Keratinocyte (primary cell): ENCODE data around the gene TPM2. TPM values are rescaled to one million over a fixed set of nuclear protein-coding genes. Genes with fewer than 3 reads are reported as not detected.

Experiments
- DNase-seq: peaks from one replicate; pipeline ENCODE4 v3.0.0-alpha.2; 2011; ENCODE audit warnings: low read depth, missing footprints, low spot score
- FAIRE-seq: peaks from 2 replicates; lab custom pipeline; 2011; peaks lifted over from hg19 to GRCh38; lab: Jason Lieb, UNC
- H2AFZ ChIP-seq: 2 replicates; pipeline ENCODE4 v1.6.0; 2012; ENCODE audit warnings: low read length, control low read depth, inconsistent platforms; ENCODE audit not compliant: control insufficient read depth
- H3K27ac ChIP-seq: 2 replicates; pipeline ENCODE4 v1.5.1; 2011; ENCODE audit warnings: low read length; ENCODE audit not compliant: control insufficient read depth, insufficient read depth
- H3K27me3 ChIP-seq: 3 replicates; pipeline ENCODE4 v1.6.0; 2011; ENCODE audit warnings: low read length; ENCODE audit not compliant: control insufficient read depth, insufficient read depth; ENCODE audit errors: extremely low read depth
- H3K36me3 ChIP-seq, 2 experiments: 2 replicates in 1 of 2; 3 replicates in 1 of 2; pipeline ENCODE4 v1.5.1; 2011; ENCODE audit warnings: low read length in 2 of 2, mild to moderate bottlenecking in 1 of 2; ENCODE audit not compliant: control insufficient read depth in 2 of 2, insufficient read depth in 2 of 2; ENCODE audit errors: extremely low read depth in 1 of 2
- H3K4me1 ChIP-seq: 3 replicates; pipeline ENCODE4 v1.5.1; 2011; ENCODE audit warnings: low read length; ENCODE audit not compliant: control insufficient read depth, insufficient read depth; ENCODE audit errors: extremely low read depth
- H3K4me2 ChIP-seq: 3 replicates; pipeline ENCODE4 v1.6.0; 2011; ENCODE audit warnings: low read depth, low read length; ENCODE audit not compliant: control insufficient read depth, insufficient read depth; ENCODE audit errors: extremely low read depth
- H3K4me3 ChIP-seq, 3 experiments: fragments of 200-600 bp in 1 of 3; sonication (generic) in 1 of 3; 2 replicates in 2 of 3; 3 replicates in 1 of 3; pipeline ENCODE4 v1.5.1; 2011 to 2016; ENCODE audit warnings: low read length in 3 of 3, mild to moderate bottlenecking in 3 of 3, control low read depth in 2 of 3, inconsistent platforms in 1 of 3, low read depth in 1 of 3, mixed read lengths in 1 of 3, mixed run types in 1 of 3, moderate library complexity in 1 of 3; ENCODE audit not compliant: control insufficient read depth in 2 of 3, insufficient read depth in 2 of 3; ENCODE audit errors: extremely low read depth in 1 of 3
- H3K79me2 ChIP-seq: 2 replicates; pipeline ENCODE4 v1.6.0; 2012; ENCODE audit warnings: low read length; ENCODE audit not compliant: control insufficient read depth, insufficient read depth
- H3K9ac ChIP-seq: 3 replicates; pipeline ENCODE4 v1.6.0; 2011; ENCODE audit warnings: low read length; ENCODE audit not compliant: control insufficient read depth, insufficient read depth; ENCODE audit errors: extremely low read depth
- H3K9me1 ChIP-seq: 3 replicates; pipeline ENCODE4 v1.6.0; 2011; ENCODE audit warnings: low read length; ENCODE audit not compliant: control insufficient read depth, insufficient read depth; ENCODE audit errors: extremely low read depth
- H3K9me3 ChIP-seq: 2 replicates; pipeline ENCODE4 v1.5.1; 2012; ENCODE audit warnings: low read depth, low read length; ENCODE audit not compliant: control insufficient read depth
- H4K20me1 ChIP-seq: 3 replicates; pipeline ENCODE4 v1.6.0; 2011; ENCODE audit warnings: low read length; ENCODE audit not compliant: control insufficient read depth, insufficient read depth; ENCODE audit errors: extremely low read depth
- EZH2 ChIP-seq: IDR thresholded peaks from one replicate; pipeline ENCODE4 v1.6.1; 2012; ENCODE audit warnings: inconsistent platforms, mild to moderate bottlenecking, low read length, moderate library complexity
- dilution Hi-C: fragments of 300-500 bp; cut with MboI; formaldehyde crosslinking; loops from one replicate; pipeline ENCODE4 v1.7.0; 2020; ENCODE audit warnings: low sequenced_read_pairs; ENCODE audit not compliant: extremely low pct_ligation_motif_present
- polyA plus RNA-seq, 5 experiments: library from polyadenylated mRNA; depleted of rRNA in 3 of 5; stranded (reverse) in 3 of 5; stranded (forward) in 1 of 5; unstranded in 1 of 5; fragments of >200 nt; gene quantifications; 1 replicate in 1 of 5; 2 replicates in 3 of 5; 3 replicates in 1 of 5; pipeline versions ENCODE4 v1.2.1 to v1.2.3, GENCODE V29; 2011 to 2012; ENCODE audit warnings: missing spikeins in 2 of 5, low read depth in 1 of 5, low replicate concordance in 1 of 5
- TF ChIP-seq, protein P1 (sequence below), 3 experiments: IDR thresholded peaks in 1 of 3; conservative IDR thresholded peaks in 1 of 3; optimal IDR thresholded peaks in 1 of 3; 2 replicates in 2 of 3; 3 replicates in 1 of 3; pipeline versions ENCODE3 to v1.5.1; 2011; ENCODE audit warnings: low read length in 3 of 3, mild to moderate bottlenecking in 3 of 3, moderate library complexity in 2 of 3, control low read depth in 1 of 3, inconsistent platforms in 1 of 3; ENCODE audit not compliant: insufficient read depth in 2 of 3; ENCODE audit errors: extremely low read depth in 1 of 3

The TPM2 gene
- polyA plus RNA-seq, 1 donor (not counting 4 experiments of a cell fraction or from before 2014, with no cell fraction given): 53.1 TPM

DNA sequence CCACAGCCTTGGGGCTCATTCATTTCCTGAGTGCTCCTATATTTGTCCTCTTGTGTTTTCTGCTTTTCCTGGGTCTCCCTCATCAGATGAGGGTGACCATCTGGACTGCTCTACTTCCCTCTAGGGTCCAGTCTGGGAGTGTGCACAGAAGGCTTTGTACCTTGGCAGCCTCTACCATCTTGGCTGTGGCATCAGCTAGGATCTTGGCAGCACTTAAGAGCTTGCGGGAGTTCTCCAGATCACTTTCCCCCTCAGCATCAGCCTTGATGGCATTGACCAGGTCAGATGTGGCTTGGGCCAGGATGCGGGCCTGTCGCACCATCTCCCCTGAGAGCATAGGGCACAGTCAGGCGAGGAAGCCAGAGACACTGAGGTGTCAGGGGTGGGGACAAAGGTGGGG is 26.5 kb upstream of the TPM2 start:
- DNase-seq (no peak), FAIRE-seq (no peak)
- Histone ChIP-seq H3K9ac (no peak overlapping the region), H4K20me1 (no peaks in the 10 kb centered on the region), H3K79me2 (no peaks in the 10 kb centered on the region), H3K4me2 (no peak overlapping the region), H3K9me3 (no peaks in the 10 kb centered on the region), H3K27me3 (no peaks in the 10 kb centered on the region), H3K27ac (no peak overlapping the region), H3K4me3 (no peak overlapping the region), H2AFZ (no peak overlapping the region), H3K9me1 (no peaks in the 10 kb centered on the region), H3K4me1 (peaks cover 4% of the 10 kb centered on the region), H3K36me3 (peaks cover 81 to 87% of the 10 kb centered on the region in 2 experiments)
- no peak for TF ChIP-seq EZH2
- TF ChIP-seq, protein P1, sequence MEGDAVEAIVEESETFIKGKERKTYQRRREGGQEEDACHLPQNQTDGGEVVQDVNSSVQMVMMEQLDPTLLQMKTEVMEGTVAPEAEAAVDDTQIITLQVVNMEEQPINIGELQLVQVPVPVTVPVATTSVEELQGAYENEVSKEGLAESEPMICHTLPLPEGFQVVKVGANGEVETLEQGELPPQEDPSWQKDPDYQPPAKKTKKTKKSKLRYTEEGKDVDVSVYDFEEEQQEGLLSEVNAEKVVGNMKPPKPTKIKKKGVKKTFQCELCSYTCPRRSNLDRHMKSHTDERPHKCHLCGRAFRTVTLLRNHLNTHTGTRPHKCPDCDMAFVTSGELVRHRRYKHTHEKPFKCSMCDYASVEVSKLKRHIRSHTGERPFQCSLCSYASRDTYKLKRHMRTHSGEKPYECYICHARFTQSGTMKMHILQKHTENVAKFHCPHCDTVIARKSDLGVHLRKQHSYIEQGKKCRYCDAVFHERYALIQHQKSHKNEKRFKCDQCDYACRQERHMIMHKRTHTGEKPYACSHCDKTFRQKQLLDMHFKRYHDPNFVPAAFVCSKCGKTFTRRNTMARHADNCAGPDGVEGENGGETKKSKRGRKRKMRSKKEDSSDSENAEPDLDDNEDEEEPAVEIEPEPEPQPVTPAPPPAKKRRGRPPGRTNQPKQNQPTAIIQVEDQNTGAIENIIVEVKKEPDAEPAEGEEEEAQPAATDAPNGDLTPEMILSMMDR (optimal IDR thresholded peaks at IDR 0.05 in 1 of 3, IDR thresholded peaks at IDR 0.05 in 1 of 3, conservative IDR thresholded peaks at IDR 0.05 in 1 of 3; ENCODE audit: extremely low read depth in 1 of 3, insufficient read depth in 2 of 3, low read length in 3 of 3): no peak
- dilution Hi-C loops: no loop called here

DNA sequence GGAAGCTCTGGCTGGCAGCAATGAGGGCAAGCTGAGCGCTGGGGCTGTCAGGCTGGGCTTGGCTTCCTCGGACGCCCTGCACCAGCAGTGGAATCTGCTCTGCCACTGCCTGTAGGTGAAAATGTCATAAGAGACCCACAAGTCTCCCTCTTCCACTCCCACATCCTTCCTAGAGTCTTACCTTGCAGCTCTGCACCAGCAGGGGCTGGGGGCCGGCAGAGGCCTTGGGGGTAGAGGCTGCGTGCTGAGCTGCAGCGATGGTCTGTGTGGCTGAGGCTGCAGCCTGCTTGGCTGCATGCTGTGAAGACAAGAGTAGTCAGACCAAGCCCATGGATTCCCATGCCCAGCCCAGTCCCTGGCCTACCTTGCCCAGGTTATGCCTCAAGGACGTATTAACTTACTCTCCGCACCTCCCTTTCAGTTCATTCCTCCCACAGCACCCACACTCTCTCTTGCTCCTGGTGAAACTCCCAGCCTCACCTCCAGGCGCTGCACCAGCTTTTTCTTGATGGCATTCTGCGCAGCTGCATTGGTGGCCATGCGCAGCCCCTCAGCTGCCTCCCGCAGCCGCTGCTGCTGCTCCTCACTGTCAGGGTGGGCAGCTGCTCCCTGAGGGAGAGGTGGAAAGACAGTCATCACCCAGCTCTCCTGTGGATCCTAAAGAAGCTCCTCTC is 25.0 kb upstream of the TPM2 start:
- no peak overlapping the region for H3K4me3 ChIP-seq
- no peak overlapping the region for H3K27ac ChIP-seq
- TF ChIP-seq, protein P1 (optimal IDR thresholded peaks at IDR 0.05 in 1 of 3, IDR thresholded peaks at IDR 0.05 in 1 of 3, conservative IDR thresholded peaks at IDR 0.05 in 1 of 3; ENCODE audit: extremely low read depth in 1 of 3, insufficient read depth in 2 of 3, low read length in 3 of 3): no peak
- no peak for TF ChIP-seq EZH2
- peaks cover 76 to 86% of the 10 kb centered on the region in 2 experiments for H3K36me3 ChIP-seq
- H3K4me2 ChIP-seq: no peak overlapping the region
- H3K79me2 ChIP-seq: no peaks in the 10 kb centered on the region
- DNase-seq (no peak), FAIRE-seq (no peak)
- no peaks in the 10 kb centered on the region for H3K27me3 ChIP-seq
- peaks cover 3% of the 10 kb centered on the region for H4K20me1 ChIP-seq
- H3K9me3 ChIP-seq: no peaks in the 10 kb centered on the region
- dilution Hi-C loops: no loop called here
- H2AFZ ChIP-seq: no peak overlapping the region
- no peaks in the 10 kb centered on the region for H3K9me1 ChIP-seq
- no peak overlapping the region for H3K9ac ChIP-seq
- peaks cover 4% of the 10 kb centered on the region for H3K4me1 ChIP-seq
